A204.1 (cell line): ENCODE data around the gene PABPN1L.

Experiments used
- FAIRE-seq: peaks from 2 replicates; lab custom pipeline; 2012; peaks lifted over from hg19 to GRCh38; lab: Jason Lieb, UNC

Gene PABPN1L

GRCh38 chr16:88883946-88884345 is 17.5 kb upstream of the PABPN1L start:
- FAIRE-seq = no peak

DNA sequence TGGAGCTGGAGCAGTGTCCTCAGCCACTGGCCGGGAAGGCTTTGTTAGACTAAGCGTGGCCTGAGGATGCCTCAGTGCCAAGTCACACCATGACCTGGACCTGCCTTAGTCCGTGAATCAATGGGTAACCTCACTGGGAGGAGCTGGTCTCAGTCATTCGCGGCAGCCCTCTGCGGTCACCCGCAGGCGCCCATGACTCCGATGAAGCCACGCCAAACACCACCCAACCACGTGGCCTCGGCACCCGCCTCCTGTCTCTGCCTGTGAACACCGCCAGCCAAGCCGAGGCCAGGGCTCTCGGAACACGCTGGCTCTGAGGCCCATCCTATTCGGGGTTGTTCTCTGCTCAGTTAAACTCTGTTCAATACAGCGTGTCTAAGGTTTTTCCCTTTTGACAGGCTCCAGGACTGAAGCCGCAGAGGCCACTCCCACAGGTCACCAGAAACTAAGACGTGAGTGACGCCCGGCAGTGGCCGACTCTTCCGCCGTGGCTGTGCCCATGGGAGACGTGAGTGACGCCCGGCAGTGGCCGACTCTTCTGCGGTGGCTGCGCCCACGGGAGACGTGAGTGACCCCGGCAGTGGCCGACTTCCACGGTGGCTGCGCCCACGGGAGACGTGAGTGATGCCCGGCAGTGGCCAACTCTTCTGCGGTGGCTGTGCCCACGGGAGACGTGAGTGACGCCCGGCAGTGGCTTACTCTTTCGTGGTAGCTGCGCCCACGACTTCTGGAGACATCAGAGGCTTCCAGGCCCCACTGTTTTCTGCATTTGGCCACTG is 16.8 kb upstream of the PABPN1L start:
- FAIRE-seq = no peak

GRCh38 chr16:88882358-88883030 is 16.0 kb upstream of the PABPN1L start:
- no peak for FAIRE-seq

DNA sequence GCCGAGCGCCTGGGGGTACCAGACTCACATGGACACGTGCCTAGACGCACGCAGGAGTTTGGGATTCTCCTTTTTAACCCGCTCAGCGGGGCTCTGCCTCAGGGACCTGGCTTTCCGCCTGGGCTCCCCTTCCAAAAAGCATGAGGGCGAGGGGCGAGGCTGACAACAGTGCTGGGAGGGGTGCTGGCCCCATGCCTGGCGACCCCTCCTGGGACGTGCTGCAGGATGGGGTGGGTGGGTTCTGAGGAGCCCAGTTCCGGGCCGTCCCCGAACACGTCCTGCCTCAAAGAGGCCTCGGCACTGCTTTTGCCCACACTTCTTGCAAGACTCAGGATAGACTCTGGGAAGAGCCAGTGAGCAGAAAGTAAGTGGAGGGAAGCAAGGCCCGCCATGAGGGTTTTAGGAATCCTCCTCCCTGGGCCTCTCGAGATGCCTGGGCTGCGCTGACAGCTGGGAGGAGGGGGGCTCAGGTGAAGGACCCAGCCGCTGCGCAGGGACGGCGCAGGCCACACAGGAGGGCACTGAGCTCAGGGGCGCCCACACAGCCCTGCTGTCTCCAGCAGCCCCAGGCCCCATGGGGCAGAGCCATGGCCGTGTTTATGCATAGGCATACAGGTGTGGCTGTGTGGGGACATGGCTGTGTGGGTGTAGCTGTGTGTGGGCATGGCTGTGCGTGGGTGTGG is 15.4 kb upstream of the PABPN1L start:
- FAIRE-seq = no peak

- no peak for FAIRE-seq
Observed at GRCh38 chr16:88881007-88881615, 14.7 kb upstream of the PABPN1L start.

DNA sequence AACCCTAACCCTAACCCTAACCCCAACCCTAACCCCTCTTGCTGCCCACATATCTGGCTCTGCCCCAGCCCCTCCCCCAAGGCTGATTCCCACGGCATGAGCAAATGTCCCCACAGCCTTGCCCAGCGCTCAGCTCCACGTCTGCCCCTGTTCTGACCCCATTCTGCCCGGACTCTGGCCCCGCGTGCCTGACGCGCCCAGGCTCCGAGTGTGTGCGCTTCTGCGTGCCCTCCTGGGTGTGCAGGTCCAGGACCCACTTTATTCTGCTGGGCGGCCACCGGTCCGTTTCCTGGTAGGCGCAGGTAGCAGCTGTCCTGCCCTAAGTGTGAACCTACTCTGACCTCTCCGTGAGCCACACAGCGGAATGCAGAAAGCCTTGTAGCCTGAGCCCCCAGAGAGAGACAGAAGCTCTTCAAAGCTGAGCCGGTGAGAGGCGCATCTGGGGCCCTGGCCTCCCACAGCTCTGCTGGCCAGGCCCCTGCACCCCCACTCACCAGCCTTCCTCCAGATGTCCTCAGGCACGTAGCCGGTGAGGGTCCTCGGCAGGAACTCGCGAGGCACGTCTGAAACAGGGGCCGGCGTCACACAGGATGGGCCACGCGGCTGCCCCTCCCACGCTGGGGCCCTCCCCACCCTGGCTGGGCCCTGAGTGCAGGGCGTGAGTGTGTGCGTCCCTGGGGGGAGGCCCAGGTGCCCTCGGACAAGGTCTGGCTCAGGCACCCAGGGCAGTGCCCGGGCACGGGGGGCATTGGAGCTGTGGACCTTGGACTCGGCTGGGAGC is 14.0 kb upstream of the PABPN1L start:
- FAIRE-seq = no peak

- FAIRE-seq = no peak
Observed at GRCh38 chr16:88879788-88880055, 13.3 kb upstream of the PABPN1L start.

- no peak for FAIRE-seq
Observed at GRCh38 chr16:88878967-88879787, 12.7 kb upstream of the PABPN1L start.

DNA sequence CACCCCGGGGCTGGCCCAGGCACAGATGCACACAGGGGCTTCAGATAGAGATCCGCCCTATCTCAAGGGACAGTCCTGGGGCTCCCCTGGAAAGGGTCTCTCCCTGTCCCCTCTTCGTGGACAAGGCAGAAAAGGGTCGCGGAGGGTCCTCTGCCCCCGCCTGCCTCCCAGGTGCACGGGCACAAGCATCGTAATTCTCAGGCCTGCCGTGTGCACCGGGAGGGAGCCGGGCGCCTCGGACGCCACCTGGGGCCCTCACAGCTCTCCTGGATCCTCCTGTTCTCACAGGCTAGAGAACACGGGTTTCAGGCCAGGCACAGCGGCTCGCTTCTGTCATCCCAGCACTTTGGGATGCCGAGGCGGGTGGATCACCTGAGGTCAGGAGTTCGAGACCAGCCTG is 11.9 kb upstream of the PABPN1L start:
- FAIRE-seq = no peak

DNA sequence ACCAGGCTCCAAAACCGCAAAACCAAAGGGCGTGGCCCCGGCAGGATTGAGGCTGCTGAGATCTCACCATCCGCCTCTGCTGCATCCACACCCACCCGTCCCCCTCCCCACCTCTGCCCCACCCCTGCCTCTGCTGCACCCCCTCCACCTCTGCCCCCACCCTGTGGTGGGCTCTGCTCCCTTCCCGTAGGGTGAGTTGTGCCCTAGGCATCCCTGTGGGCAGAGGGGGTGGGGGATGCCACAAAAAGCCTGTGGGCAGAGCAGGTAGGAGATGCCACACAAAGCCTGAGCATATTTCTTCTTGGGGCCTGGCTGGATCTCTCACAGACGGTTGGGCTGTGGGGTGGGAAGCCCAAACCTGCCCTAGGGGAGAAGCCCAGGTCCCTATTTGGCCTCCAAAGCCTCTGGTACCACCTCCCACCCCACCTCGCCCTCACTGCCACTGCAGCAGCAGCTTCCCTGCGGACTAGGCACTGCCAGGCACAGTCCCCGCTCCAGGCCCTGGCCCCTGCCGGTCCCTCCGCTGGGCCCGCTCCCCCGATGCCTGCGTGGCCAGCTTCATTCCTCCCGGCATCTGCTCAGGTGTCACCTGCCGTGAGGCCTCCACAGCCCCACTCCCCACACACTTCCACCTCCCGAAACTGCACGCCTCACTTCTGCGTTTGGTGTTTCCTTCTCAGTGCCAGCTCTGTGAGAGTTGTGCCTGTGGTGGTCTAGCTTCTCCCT is 11.3 kb upstream of the PABPN1L start:
- no peak for FAIRE-seq

DNA sequence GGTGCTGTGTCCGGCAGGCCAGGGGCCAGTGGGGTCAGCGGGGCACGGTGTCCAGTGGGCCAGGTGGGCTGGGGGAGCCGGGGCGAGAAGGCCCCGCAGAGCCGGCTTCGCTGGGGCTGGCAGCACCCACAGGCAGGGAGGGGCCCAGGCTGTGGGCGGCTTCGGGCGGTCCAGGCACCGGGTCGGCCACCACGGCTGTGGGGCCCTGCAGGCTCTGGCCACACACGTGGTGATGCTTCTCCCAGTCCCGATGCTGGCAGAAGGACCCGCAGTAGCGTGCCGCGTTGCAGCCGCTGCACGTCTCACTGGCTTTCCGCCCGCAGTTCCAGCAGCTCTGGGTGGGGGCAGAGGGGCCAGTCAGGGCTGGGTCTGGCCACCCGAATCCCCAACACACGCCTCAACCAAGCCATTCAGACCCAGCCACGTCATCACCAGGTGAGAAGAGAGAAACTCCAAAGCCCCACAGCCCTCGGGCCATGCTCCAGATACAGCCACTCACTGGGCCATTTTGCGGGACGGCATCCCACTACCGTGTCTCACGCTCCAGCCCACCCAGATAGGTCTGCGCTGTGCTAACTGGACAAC is 10.6 kb upstream of the PABPN1L start:
- no peak for FAIRE-seq

DNA sequence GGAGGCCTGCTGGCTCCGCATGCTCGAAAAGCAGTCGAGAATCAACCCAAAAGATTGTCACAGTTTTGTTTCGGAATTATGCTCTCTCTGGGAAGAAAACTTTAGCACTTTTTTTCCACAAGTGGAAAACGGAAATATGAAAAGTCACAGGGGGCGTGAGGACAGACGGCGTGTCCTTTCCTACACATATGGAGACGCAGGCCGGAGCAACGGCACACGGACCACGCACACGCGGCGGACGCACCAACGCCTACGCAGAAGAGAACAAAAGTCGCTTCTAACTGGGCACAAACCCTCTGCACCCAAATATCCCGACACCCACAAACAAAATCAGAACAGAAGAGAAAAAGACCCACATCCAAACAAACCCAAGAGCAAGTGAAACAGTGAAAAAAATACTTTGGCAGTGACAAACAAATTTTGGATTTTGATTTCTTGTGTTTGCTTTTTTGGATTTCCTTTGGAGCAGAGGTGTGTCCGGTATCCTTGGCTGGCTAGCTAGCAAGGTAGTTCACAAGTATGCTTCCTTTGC is 9.3 kb upstream of the PABPN1L start:
- no peak for FAIRE-seq

DNA sequence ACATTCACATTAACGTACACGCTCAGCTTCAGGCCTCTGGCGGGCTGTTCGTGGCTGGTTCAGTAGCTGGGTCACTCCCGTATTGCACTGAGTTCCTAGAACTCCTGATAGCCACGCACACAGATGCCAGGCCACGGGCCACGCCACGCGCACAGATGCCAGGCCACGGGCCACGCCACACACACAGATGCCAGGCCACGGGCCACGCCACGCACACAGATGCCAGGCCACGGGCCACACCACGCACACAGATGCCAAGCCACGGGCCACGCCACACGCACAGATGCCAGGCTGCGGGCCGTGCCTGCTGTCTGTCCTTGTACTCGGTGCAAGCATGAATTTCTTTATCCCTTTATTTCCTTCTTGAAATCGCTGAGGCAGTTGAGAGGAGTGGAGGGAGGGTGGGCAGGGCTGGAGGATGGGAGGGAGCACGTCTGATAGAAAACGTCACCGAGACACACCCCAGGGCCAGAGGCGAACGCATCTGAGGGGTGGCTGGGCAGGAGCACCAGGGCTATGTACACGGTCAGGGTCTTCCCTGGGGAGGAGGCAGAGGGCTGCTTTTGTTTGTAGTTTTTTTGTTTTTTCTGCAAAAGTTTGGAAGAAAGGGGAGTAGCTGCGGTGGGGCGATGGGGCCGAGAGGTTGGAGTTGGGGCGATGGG is 8.6 kb upstream of the PABPN1L start:
- FAIRE-seq = no peak

DNA sequence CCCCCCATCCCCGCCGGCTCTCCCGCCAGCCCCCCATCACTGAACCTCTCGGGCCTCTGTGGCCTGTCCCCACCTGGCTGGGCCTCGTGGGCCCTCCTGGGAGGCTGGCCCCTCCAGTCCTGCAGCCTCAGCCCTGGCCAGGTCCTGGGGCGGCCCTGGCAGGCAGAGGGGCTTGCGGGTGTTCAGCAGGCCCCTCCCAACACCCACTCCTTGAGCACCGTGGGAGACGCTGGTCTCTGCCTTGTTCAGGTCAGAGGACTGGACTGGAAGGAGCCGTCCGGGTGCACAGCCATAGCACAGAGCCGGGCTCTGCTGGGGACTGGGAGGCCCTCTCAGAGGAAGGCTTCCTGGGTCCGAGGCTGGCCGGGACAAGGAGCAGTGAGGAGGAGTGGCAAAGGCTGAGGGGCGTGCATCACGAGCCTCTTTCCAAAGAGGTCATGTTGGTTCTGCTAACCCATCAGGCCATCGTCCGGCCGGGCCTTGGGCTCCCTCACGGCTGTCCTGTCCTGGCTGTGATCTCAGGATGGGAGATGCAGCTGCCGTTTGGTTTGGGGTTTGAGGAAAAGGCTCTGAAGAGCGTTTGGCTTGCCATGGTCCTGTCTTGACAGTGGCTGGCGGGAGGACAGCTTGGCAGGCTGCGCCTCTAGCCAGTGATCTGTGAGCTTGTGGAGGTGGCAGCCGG is 6.3 kb upstream of the PABPN1L start:
- no peak for FAIRE-seq

- FAIRE-seq = no peak
Observed at GRCh38 chr16:88871730-88872416, 5.4 kb upstream of the PABPN1L start.

- FAIRE-seq = no peak
Observed at GRCh38 chr16:88871349-88871702, 4.9 kb upstream of the PABPN1L start.

DNA sequence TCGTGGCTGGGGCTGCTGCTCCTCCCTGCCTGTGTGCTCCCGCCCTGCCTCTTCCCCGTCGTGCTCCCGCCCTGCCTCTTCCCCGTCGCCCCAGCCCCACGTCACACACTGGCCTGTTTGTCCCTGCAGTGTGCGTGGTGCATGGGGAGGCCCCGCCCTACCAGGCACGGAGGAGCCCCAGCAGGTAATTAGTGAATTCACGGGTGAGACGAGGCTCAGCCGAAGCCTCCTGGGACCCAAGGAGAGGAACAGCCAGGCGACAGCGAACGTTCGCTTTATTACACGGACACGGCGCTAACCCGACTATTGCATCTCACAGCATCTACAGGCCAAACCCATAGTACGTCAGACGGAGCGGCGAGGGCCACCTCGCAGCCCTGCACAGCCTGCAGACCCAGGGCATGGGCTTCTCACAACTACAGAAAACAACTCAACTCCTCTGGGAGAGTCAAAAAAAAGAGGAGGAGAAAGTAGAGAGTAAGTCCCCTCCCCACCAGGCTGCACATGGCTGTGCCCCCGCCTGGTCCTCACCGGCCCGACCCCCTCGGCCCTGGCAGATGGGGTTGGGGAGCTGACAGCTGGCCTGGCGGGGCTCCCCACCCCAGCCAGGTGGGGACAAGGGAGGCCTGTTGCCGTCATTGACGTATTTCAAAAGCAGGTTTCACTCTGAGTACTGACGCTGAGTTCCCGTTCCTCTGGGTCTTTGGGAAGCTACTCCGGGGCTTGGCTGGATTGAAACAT is 4.3 kb upstream of the PABPN1L start:
- FAIRE-seq = no peak

- no peak for FAIRE-seq
Observed at GRCh38 chr16:88869673-88869980, 3.2 kb upstream of the PABPN1L start.
